HL-60/S4 (cell line): ENCODE results near the gene E4F1.
"Not testable (repeated sequence)": the region's sequence is repeated elsewhere in the genome, so short reads cannot be mapped to it uniquely, and the experiment has no call there.

ENCODE experiments used
- in situ Hi-C: fragments of 300-500 bp; cut with MboI; formaldehyde crosslinking; loops from 2 replicates; pipeline ENCODE4 v1.14.3; 2022; ENCODE audit warnings: low sequenced_read_pairs

E4F1 gene

DNA sequence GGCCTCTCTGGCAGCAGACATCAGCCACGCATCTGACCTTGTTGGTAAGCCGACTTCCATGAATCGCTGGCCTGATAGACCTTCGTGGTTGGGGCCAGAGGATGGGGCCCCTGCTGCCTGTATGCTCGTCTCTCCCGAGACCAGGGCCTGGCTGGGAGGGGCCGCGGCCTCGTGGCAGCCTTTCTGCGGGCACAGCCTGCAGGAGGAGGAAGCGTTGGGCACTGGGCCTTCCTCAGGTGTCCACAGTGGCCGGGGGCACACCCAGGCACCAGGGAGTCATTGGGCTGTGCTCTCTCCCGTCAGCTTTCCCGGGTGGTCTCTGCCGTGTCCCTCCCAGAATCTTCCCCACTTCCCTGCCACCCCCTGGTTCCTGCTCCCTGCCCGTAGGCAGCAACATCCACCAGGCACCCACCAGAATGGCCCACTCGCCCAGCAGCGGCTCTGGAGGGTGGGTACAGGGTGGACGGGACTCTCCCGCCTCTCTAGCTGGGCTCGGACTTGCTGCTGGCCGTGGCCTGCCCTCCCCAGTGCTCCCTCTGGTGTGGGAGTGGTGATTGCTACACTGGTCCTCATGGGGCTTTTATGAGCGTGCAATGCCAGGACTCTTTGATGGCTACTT is 6.3 kb downstream of the E4F1 start:
- in situ Hi-C loops = no loop called here

DNA sequence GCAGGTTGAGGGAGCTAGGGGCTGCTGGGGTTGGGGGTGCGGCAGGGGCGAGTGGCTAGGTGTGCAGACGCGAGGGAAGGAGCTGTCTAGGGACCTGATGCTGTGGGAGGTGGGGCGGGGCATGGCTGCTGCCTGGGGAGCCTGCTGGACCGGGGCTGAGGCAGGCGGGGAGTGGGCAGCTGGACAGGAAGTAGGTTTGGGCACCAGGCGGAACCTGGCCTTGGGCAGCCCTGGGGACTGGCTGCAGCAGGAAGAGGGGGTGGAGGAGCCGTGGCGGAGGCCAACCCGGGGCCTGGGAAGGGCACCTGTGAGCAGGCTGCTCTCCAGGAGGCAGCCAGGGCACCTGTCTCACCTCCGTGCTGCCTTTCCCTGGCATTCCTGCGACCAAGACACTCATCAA is 7.0 kb downstream of the E4F1 start:
- in situ Hi-C loops = no loop called here

DNA sequence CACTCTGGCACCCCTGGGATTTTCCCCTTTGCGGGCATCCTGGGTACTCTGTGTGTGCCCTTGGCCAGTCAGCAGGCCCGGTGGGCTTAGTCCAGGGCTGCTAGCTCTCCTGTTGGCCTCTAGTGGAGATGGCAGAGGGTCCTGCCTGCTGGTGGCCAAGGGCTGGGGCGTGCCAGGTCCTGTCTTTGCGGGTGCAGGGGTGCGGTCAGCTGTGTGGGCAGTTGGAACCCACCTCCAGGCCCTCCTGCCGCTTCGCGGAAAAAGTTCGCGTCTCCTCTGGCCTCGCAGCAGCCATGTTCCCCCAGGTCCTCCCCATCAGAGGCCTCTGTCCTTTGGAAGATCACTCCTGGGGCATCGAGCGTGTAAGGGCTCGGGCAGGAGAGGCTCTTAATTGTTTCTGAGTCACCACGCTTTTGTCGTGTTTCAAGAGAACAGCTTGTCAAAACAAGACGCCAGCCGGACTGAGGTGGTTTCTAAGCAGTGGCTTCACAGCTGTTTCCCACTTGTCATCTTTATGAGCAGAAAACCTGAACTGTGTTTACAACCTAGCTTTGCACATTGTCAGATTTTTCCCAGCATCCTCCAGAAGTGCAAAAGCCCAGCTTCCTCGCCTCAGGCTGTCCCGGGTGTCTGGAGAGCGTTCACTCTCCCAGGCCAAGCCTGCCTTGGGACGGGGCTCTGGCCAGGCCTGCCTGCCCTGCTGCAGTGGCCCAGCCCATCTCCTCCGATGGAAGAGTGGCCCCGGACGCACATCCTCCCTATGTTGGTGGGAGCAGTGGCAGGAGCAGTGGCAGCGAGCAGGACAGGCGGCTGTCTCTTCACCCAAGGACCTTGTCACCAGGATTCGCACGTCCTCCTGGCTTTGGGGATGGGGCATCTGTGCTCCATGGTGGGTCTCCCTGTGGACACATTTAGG is 7.9 kb downstream of the E4F1 start:
- in situ Hi-C loops = no loop called here

DNA sequence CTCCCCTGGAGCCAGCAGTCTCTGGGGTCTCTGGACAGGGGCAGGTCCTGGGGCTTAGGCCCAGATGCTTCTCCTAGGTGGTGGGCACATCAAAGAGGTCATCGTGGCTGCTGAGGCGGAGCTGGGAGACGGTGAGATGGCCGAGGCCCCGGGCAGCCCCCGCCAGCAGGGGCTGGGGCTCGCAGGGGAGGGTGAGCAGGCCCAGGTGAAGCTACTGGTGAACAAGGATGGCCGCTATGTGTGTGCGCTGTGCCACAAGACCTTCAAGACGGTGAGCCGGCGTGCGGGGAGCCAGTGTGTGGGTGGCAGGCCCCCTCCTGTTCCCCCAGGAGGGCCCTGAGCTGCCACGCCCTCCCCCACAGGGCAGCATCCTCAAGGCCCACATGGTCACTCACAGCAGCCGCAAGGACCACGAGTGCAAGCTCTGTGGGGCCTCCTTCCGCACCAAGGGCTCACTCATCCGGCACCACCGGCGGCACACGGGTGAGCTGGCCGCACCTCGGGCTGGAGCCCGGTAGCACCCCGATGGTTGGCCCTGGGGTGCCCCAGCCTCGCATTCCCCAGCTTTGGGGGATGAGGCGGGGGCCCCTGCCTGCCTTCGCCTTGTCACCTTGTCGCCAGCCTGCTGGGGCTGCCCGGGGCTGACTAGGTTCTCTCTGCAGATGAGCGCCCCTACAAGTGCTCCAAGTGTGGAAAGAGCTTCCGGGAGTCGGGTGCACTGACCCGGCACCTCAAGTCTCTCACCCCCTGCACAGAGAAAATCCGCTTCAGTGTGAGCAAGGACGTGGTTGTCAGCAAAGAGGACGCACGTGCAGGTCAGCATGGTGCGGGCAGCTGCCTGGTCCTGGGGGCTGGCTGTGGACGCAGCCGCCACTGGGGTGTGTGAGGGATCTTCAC is 9.0 kb downstream of the E4F1 start:
- in situ Hi-C loops = no loop called here

DNA sequence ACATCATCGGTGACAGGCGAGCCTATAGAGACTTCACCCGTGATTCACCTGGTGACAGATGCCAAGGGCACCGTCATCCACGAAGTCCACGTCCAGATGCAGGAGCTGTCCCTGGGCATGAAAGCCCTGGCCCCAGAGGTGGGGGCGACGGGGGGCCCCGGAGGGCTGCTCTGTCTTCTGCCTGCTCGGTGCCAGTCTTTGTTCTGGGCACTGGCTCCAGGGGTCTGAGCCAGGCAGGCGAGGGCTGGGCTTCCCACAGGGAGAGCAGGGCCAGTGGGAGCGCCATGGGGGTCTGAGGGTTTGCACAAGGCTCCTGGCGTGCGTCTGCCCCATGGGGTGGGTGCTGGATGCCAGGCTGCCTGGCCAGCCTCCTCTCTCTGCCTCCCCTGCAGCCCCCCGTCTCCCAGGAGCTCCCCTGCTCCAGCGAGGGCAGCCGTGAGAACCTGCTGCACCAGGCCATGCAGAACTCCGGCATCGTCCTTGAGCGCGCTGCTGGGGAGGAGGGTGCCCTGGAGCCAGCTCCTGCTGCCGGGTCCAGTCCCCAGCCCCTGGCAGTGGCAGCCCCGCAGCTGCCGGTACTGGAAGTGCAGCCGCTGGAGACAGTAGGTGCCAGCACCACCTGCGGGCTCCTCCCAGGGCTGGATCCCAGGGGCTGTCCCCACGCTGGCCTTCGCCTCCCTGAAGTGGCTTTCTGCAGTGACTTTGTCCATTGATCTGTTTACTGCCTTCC is 9.8 kb downstream of the E4F1 start:
- in situ Hi-C loops = no loop called here

DNA sequence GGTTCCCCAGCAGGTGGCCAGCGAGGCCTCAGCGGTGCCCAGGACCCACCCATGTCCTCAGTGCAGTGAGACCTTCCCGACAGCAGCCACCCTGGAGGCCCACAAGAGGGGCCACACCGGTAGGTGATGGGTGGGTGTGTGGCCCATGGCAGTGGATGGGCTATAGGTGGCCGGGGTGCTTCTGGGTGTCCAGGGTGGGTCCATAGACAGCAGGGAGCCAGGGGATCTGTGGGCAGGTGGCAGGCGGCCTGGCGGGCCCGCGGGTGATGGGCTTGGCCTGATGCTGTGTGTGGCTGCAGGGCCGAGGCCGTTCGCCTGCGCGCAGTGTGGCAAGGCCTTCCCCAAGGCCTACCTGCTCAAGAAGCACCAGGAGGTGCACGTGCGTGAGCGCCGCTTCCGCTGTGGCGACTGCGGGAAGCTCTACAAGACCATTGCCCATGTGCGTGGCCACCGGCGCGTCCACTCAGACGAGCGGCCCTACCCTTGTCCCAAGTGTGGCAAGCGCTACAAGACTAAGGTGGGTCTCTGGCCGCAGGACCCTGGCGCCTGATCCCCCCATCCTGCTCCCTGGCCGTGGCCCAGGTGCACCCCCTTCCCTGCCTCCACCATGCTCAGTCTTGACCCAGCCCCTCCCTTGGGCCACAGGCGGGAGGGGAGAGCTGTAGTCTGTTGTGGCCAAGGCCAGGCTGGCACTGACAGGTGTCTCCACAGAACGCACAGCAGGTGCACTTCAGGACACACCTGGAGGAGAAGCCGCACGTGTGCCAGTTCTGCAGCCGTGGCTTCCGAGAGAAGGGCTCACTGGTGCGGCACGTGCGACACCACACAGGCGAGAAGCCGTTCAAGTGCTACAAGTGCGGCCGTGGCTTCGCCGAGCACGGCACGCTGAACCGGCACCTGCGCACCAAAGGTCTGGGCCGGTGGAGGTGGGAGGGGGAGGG is 10.8 kb downstream of the E4F1 start:
- in situ Hi-C loops = no loop called here

DNA sequence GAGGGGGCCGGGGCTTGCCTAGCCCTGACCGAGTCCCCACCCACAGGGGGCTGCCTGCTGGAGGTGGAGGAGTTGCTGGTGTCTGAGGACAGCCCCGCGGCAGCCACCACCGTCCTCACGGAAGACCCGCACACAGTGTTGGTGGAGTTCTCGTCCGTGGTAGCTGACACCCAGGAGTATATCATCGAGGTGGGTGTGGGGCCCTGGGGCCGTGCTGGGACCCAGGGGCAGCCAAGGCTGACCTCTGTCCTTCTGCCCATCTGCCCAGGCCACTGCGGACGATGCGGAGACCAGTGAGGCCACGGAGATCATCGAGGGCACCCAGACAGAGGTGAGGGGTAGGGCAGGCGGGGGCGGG is 11.4 kb downstream of the E4F1 start:
- in situ Hi-C loops = no loop called here

DNA sequence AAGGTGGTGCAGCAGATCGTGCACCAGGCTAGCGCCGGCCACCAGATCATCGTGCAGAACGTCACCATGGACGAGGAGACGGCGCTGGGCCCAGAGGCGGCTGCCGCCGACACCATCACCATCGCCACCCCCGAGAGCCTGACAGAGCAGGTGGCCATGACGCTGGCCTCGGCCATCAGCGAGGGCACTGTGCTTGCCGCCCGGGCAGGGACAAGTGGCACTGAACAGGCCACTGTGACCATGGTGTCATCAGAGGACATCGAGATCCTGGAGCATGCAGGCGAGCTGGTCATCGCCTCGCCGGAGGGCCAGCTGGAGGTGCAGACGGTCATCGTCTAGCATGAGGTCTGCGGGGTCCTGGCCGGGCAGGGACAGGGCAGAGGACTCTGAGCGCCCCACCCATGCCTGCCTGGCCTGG is 11.9 kb downstream of the E4F1 start:
- in situ Hi-C loops = no loop called here

DNA sequence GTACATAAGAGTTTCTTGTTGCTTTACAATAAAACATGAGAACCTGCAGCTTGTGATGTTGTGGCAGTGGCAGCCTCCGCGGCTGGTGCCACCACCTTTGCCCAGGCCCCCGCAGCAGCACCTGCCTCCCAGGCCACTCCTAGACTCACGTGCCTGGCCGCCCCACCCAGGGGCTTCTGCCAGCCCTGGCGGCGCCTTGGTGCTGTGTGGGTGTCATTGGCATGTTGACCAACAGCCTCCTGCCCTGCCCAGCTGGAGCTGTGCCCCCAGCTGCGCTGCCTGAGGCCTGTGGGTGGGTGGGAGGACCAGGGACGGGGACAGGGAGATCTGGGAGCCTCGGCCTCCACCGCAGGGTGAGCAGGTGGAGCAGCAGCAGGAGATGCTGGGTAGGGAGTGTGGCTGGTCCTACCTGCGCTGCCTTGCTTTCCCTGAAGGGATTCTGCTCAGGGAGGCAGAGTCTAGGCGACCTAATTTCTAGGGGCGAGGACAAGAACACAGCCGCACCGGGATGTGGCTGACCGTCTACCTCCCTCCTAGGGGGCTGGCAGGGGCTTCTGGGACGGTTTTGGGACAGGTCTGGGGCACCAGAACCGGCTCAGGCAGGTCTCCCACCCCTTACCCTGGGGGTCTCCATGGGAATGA is 12.4 kb downstream of the E4F1 start:
- in situ Hi-C loops = no loop called here

DNA sequence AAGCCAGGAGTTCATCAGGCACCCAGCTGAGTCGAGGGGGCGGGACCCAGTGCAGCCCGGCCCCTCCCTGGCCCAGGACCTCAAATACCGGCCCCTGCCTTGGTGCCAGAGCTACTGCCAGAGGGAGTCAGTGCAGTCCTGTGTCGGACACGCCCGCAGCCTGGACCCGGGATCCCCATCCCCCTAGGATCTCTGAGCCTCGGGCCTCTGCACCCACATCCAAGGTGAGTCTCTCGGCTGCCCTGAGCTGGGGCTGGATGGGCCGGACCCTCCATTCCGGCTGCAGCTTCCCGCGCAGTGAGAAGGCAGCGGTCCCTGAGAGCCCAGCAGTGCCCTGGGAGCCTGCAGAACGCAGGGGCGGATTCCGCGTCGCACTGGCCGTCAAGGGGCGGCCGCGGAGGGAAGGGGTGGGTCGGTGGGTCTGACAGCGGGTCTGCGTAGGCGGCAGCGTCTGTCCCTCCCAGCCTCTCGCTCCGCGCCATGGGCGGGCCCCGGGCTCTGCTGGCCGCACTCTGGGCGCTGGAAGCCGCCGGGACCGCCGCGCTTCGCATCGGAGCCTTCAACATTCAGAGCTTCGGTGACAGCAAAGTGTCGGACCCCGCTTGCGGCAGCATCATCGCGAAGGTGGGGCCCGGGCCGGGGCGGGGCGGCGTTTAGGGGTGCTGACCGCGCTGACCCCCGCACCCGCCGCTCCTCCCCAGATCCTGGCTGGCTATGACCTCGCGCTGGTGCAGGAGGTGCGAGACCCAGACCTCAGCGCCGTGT is 13.1 kb downstream of the E4F1 start, which contains the start of gene DNASE1L2:
DNASE1L2 (plus strand) TSS at position 108 of the 765 bp plus-strand sequence; CDS start at position 481, 373 bp downstream.
- in situ Hi-C loops = no loop called here

DNA sequence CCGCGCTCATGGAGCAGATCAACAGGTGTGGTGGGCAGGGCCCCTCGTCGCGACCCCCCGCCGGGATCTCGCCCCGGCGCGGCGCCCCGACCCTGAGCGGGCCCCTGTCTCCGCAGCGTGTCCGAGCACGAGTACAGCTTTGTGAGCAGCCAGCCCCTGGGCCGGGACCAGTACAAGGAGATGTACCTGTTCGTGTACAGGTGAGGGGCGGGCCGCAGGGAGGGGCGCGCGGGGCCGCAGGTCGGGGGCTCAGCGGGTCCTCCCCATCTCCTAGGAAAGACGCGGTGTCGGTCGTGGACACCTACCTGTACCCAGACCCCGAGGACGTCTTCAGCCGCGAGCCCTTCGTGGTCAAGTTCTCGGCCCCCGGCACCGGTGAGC is 13.7 kb downstream of the E4F1 start:
- in situ Hi-C loops = no loop called here

DNA sequence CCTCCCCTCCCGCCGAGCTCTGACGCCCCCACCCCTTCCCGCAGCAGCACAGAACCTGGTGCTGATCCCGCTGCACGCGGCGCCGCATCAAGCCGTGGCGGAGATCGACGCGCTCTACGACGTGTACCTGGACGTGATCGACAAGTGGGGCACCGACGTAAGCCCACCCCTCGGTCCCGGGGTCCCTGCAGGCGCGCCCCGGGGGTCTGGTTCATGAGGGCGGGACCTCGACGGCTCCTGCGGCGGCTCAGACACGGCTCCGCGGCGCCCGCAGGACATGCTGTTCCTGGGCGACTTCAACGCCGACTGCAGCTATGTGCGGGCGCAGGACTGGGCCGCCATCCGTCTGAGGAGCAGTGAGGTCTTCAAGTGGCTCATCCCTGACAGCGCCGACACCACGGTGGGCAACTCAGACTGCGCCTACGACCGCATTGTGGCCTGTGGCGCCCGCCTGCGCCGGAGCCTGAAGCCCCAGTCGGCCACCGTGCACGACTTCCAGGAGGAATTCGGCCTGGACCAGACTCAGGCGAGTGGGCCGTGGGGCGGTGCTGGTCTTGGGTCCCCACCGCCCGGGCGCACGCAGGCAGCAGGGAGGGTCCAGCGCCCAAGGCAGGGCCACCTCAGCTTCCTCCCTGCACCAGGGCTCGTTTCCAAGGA is 14.2 kb downstream of the E4F1 start:
- in situ Hi-C loops = no loop called here

DNA sequence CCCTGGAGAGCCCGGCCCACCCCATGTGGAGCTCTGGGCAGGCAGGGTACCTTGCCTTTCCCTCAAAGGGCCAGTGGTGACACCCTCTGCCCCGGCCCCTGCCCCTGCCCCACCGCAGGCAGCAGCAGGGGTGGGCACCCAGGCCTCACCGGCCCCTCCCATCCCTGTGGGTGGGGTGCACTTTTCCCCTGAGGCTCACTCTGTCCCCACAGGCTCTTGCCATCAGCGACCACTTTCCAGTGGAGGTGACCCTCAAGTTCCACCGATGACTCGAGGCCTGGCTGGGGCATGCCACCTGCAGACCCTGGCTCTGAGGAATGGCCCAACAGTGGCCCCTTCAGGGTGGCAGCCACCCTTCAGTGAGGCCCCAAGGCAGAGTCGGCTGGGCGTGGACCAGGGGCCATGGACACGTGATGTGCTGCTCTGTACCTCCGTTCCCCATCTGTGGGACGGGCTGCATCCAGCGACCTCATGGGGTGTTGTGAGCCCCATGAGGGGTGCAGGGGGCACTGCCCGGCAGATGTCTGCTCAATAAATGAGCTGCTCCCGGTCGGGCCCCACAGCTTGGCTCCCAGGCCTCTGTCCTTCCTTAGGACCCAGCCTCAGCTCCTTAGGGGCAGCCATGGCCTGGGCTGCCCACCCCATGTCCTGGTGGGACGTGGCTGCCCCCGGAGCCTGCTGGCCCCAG is 14.9 kb downstream of the E4F1 start:
- in situ Hi-C loops = no loop called here

DNA sequence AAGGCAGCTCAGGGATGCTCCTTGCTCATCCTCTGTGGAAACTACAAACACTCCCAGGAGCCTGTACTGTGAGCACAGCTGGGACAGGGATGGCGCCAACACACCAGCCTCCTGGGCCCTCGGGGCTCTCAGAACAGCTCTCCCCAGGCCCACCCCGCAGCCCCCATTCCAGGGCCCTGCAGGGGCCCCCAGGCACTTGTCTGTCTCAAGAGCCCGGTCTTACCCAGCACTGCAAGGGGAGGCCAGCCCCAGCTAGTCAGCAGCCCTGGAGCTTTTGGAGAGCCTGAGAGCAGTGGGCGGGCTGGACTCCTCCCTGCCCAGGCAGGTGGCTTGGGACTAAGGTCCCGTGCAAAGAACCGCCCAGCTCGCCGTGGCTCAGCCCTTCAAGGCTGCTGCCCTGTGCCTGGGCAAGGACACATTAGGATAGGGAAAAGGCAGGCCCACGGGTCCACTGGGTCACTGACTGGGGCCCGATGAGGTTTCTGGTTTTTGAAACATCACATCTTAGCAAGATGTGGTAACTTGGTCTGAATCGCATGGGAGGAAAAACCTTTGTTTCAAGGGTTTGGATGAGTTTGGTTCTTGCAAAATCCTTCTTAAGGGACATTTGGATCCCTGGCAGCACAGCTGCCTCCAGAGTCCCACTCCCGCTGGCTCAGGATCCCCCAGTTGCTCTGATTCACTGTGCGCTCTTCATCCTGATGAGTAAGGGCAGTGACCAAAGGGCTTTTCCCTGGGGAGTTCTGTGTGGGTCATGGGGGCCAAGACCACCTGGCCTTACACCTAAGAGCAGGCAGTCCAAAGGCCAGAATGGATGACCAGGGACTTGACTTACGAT is 15.7 kb downstream of the E4F1 start:
- in situ Hi-C loops = no loop called here

DNA sequence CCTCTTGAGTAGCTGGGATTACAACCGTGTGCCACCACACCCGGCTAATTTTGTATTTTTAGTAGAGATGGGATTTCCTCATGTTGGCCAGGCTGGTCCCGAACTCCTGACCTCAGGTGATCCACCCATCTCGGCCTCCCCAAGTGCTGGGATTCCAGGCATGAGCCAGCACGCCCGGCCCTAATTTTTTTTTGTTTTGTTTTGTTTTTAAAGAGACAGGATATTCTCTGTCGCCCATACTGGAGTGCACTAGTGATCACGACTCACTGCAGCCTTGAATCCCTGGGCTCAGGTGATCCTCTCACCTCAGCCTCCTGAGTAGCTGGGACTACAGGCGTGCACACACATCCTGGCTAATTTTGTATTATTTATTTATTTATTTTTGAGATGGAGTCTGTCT is 16.9 kb downstream of the E4F1 start:
- in situ Hi-C loops = not testable (repeated sequence)

DNA sequence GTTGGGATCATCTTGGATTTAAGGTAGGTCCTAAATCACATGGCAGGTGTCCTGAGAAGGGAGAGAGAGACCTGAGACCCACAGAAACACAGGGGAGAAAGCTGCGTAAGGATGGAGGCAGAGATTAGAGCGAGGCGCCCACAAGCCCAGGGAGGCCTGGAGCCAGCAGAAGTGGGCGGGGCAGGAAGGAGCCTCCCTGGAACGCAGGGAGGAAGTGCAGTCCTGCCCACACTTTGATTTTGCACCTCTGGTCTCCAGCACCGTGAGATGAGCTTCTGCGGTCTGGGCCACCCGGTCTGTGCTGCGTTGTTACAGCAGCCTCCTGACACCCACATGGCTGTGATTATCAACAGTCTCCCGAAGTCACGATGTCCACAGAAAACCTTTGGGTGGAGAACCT is 19.2 kb downstream of the E4F1 start:
- in situ Hi-C loops = no loop called here
